Suppressor macrophage treated with lipopolysaccharide for 4 hours (primary cell): Measurements from ENCODE around the gene TGFBRAP1.
"Not testable (repeated sequence)": the region's sequence is repeated elsewhere in the genome, so short reads cannot be mapped to it uniquely, and the experiment has no call there.

Experiments used
- DNase-seq: peaks from one replicate; pipeline ENCODE4 v3.0.0-alpha.2; 2020

The TGFBRAP1 gene

DNA sequence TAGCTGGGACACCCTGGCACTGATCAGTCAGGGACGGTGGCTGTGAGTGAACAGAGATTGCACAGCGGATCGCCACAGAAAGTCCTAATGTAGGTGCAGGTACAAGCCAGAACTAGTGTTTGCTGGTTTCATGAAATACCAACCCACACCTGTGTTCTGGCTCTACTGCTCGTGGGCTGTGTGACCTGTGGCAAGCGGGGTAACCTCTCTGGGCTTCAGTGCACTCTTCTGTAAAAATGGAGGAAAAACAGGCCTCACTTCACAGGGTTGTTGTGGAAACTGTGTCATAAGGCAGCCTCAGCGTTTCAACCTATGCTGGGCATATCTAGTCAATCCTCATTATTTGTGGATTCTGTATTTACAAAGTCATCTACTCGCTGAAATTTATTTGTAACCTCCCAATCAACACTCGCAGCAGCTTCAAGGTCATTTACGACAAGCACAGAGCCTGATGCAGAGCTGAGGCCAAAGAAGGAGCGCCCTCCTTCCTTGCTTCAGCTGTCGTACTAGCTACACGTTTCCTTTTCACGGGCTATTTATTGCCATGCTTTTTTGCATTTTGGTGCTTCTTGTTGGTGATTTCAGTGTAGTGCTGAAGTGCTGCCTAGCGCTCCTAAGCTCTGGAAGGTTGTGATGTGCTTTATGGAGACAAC lies 58.0 kb downstream of the TGFBRAP1 start:
- no peak for DNase-seq

DNA sequence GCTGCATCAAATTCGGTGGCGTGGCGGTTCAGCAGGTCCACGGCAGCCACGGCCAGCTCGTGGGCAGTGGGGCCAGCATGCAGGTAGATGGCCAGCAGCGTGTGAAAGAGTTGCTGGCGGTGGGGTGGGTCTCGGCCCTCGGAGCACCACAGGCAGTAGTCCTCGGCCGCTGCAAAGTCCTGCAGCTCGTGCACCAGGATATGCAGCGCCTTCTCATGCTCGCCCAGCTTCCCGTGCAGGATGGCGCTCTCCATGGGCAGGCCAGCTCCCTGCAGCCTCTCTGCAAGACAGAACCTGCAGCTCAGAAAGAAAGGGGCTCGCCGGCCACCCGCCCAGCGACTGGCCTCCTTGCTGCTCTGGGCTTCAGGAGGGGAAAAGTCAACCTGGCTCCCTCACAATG lies 60.1 kb downstream of the TGFBRAP1 start:
- DNase-seq = no peak

DNA sequence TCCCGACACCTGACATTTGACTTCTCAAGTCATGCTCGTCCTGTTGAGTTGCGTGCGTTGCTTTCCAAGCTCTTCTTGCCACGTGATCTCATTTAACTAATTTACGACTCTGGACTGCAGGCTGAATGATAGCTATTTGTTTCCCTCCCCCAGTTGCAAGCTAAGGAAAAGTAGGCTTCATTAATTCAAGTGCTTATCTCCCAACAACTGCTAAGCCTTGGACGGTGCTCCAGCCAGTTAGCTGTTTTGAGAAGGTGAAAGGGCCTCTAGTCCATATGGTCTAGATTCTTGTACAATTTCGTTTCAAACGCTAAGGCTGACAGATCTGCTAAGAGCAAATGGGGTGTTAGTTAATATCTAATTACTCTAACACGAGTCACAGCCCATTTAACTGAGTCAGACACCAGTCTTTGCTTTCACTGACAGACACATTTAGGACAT lies 66.9 kb downstream of the TGFBRAP1 start:
- no peak for DNase-seq

DNA sequence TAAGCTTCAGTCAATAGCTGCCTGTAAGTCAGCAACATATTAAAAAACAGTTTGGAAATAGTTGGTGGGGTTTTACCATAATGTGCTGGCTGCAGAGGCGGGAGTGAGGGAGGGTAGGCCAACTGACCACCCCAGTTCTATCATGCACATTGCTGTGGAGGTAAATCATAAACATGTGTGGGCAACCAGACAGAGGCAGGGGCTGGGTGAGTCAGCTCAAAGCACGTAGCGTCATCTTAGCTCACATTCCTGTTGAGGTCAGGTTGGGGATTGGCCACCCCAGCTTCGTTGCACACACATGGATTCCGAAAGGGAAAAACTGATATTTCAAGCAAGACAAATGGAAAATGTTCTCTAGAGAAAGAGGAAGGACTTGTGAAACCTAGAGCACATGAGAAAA lies 68.5 kb downstream of the TGFBRAP1 start:
- DNase-seq = peak; percentile 10

DNA sequence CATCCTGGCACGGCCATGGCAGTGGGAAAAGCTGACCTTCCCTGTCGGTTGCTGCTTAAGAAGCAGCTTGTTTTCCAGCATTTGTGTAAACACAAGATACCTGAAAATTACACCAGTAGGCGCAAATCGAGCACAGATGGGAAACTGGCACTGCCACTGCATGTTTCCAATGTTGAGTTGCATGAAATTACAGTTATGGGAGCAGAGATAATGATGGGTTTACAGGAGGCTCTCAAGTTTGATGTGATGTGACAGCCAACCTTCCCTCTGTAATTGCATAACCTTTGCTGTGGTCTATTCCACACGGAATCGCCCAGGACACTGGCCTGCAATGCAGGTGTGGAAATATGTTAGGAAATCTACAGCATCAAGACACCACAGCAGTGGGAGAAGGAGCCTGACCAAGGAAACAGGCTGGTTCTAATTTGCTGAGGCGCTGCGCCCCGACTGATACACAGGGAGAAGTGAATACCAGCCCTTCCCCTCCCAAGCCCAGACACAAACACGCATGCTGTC lies 70.6 kb downstream of the TGFBRAP1 start:
- DNase-seq = no peak

DNA sequence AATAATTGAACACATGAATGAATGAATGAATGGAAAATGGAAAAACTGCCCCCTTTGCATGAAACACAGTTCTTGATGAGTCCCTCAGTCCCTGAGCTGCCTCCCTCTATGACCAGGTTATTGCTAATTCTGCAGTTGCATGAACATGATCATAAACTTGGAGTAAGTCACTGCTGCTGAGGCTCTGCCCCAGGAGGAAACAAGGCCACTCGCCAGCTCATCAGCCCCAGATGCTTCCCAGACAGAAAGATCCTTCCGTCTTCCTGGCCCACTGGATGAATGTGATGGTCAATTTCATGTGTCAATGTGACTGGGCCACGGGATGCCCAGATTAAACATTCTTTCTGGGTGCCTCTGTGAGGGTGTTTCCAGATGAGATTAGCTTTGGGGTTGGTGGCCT lies 71.6 kb downstream of the TGFBRAP1 start:
- no peak for DNase-seq

DNA sequence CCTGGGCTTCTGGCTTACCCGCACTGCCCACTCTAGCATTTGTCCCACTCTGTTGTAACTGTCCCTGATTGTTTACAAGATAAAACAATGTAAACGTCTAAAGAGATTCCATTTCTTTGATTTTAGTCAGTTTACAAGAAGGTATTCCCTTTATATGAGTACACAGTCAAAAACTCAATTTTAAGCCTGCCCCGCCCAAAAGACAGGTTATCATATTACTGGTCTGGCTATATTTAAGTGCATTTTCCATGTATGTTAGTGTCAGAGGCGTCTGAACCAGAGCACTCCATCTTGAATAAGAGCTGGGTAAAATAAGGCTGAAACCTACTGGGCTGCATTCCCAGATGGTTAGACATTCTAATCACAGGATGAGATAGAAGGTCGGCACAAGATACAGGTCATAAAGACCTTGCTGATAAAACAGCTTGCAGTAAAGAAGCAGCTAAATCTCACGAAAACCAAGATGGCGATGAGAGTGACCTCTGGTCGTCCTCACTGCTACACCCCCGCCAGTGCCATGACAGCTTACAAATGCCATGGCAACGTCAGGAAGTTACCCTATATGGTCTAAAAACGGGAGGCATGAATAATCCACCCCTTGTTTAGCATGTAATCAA lies 73.0 kb downstream of the TGFBRAP1 start:
- DNase-seq = no peak

DNA sequence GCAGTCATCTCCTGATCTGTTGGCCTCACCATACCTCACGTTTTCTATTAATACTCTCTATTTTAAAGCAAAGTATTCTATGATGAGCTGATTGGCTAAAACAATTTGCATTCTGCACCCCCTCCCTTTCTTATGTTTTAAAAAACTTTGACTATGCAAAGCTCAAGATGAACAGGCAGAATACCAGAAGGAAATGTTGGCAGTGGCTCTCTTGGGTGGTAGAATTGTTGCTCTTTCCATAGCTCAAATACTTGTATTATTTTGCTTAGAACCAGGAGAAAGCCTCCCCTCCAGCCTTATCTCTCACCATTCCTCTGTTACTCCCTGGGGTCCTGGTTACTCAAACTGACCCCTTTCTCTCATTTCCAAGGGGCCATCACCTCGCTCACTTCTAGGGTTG lies 73.6 kb downstream of the TGFBRAP1 start:
- no peak for DNase-seq

DNA sequence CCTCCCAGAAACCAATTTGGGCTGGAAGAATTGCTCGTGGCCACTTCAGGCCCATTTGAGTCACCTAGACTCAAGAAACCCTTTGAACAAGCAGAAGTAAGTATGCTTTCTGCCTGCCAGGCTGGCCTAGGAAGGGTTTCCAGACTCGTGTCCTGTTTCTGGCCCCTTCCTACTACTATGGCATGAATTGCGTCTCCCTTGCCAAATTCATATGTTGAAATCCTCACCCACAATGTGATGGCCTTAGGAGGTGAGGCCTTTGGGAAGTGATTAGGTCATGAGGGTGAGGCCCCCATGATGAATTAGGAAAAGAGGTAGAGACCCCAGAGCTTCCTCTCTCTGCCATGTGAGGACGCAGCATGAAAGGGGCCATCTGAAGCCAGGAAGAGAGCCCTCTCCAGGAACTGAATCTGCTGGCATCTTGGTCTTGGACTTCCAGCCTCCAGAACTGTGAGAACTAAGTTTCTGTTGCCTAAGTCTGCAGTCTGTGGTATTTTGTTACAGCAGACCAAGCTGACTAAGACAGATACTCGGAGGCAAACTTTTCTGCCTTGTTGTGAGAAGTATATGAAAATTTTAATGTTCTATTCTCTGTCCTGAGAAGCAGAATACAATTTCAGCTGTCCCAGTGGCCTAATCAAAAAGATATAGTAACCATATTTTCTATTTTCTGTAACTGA lies 74.9 kb downstream of the TGFBRAP1 start:
- DNase-seq = peak; percentile 7

DNA sequence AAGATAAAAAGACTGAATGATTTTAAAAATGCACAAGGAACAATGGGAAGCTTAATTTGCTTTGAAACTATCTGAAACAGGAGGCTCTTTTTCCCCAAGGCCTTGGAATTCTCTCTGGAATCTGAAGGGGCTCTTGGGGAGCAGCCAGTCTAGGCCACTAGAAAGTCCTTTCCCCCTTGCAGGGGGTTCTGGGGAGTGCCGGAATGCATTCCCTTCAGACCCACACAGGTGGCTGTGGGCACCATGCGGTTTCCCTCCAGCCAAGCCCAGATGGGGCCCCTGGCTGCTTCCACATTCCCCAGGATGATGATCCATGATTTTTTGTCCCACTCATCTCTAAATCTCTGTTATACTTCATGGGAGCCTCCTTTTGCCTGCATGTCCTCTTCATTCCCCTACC lies 77.3 kb downstream of the TGFBRAP1 start:
- DNase-seq = no peak

DNA sequence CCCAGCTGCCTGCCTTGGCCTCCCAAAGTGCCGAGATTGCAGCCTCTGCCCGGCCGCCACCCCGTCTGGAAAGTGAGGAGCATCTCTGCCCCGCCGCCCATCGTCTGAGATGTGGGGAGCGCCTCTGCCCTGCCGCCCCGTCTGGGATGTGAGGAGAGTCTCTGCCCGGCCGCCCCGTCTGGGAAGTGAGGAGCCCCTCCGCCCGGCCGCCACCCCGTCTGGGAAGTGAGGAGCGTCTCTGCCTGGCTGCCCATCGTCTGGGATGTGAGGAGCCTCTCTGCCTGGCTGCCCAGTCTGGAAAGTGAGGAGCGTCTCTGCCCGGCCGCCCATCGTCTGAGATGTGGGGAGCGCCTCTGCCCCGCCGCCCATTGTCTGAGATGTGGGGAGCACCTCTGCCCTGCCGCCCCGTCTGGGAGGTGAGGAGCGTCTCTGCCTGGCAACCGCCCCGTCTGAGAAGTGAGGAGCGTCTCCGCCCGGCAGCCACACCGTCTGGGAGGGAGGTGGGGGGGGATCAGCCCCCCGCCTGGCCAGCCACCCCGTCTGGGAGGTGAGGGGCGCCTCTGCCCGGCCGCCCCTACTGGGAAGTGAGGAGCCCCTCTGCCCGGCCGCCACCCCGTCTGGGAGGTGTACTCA lies 78.4 kb downstream of the TGFBRAP1 start:
- DNase-seq = not testable (repeated sequence)

DNA sequence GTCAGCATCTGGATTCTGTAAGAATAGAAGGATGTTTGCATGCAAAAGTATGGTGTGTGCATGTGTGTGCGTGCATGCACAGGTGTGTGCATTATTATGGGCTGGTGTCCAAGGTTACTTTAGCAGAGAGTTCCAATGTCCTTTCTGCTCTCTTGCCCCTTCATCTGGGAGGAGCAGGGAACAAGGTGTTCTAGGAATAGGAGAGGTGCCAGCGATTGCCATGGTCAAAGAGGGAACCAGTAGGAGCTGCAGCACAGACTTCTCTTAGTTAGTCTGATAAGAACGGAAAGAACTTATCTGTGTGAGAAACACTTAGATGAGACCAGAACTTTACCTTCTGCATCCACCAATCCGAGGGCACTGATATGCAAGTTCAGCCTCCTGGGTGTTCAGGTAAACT lies 79.6 kb downstream of the TGFBRAP1 start:
- DNase-seq = no peak

DNA sequence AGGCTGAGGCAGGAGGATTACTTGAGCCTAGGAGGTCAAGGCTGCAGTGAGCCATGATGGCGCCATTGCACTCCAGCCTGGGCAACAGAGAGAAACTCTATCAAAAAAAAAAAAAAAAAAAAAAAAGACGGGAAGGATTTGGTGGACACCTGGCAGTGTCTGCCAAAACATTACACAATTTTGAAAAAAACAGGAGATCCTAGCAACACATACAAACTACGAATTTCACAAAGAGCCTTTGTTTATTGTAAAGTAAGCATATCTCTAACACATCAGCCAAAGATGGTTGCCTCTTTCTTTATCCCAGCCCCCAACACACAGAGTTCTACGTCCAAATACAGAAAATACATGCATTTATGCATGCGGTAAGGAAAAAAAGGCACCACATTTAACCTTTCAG lies 80.4 kb downstream of the TGFBRAP1 start:
- no peak for DNase-seq

DNA sequence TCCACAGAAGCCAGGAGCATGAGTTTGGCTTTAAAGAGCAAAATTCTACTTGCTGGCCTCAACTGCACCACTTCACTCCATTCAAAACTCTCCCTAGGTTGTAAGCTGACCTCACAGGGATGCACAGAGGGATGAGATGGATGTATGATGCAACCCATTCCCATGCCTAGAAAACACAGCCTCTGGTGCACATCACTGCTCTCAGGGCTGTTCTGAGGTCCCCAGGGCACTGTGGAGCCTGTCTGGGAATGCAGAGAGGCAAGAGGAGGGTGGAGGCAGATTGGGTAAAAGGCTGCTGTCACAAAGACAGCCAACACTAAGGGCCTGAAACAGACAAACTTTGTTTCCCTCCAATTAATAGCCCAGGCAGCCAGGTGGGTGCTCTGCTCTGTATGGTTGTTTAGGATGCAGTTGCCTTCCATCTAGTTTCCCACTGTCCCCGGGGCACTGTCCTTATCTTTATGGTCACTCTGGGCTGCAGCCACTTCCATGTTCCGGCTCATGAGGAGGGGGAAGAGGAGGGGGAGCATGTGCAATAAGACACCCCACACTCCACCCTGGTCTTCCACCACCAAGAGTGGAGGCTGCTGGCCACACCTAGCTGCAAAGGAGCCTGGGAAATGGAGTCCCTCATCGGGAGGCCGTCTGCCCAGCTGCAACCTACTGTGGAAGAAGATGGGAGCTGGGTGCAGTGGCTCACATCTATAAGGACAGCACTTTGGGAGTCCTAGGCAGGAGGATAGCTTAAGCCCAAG lies 81.0 kb downstream of the TGFBRAP1 start:
- no peak for DNase-seq

DNA sequence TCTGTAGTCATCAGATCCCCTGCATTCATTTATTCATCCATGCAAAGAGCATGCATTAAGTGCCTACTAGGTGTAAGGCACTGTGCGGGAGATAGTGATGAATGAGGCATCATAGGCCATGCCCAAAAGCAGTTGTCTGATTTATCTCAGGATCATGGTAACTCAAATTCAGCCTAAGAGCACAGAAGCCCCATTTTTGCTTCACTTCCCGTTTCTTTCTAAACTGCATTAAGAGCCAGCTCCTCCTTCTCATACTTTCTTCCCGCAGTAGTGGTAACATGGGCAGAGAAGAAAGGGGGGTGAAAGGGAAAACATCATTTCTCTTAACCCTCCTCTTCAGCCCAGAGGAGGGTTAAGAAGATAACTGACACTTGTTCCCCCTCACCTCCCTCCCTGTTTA lies 85.1 kb downstream of the TGFBRAP1 start:
- no peak for DNase-seq

DNA sequence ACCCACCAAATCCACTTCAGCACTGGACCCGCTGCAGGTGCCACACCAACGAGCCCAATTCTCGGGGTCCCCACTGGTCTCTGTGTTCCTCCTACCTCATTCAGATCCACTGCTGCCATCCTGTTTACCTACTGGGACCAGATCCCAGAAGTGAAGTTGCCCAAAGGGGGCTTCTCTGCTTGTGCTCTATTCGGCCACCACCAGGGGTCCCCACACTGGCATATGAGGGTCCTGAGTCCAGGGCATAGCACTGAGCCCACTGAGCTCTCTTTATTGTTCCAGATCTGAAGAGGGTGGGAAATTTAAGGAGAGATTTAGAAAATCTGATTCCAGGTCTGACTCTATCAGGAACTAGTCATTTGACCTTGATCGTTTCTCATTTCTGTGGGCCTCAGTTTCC lies 85.6 kb downstream of the TGFBRAP1 start:
- no peak for DNase-seq

DNA sequence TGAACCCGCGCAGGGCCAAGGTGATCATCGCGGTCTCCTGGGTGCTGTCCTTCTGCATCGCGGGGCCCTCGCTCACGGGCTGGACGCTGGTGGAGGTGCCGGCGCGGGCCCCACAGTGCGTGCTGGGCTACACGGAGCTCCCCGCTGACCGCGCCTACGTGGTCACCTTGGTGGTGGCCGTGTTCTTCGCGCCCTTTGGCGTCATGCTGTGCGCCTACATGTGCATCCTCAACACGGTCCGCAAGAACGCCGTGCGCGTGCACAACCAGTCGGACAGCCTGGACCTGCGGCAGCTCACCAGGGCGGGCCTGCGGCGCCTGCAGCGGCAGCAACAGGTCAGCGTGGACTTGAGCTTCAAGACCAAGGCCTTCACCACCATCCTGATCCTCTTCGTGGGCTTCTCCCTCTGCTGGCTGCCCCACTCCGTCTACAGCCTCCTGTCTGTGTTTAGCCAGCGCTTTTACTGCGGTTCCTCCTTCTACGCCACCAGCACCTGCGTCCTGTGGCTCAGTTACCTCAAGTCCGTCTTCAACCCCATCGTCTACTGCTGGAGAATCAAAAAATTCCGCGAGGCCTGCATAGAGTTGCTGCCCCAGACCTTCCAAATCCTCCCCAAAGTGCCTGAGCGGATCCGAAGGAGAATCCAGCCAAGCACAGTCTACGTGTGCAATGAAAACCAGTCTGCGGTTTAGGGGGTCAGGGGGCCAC lies 87.1 kb downstream of the TGFBRAP1 start:
- DNase-seq = no peak

DNA sequence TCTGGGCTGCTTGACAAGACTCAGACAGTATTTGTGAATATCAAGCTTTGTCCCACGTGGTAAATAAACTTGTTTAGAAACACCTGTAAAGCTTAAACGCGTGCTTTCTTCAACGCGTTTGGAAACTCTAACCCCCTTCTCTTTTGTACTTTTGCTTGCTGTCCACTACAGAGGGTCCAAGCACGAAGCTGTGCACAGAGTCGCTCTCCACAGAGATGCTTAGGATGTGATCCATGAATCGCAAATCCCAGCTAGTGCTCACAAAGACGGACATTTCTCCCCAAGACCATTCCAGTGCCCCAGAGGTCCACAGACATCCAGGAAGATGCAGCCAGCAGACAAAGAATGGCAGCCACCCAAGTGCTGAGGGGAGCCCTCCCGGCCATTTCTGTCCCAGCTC lies 88.1 kb downstream of the TGFBRAP1 start, which contains the start of gene GPR45:
Gene GPR45, plus strand, starts transcription at position 301 of the 400 bp plus-strand sequence. CDS start 116 bp downstream, outside the sequence.
- DNase-seq = no peak

DNA sequence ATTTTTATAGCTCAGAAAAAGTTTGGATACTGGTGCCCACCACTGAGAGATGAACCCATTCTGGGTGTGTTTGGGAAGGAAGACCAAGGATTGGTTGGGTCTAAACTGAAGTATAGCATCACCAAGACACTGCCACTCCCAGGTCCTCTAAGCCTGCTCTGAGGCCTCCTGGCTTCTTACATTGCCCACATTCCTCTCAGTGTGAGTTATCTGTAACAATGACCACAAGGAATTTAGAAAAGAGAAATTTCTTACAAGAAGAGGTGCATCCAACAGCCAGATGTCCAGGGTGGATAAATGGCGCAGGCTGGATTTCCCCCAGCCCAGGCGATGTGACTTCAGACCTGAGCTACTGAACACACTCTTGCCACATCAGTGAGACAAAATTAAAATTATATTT lies 89.6 kb downstream of the TGFBRAP1 start:
- DNase-seq = no peak

DNA sequence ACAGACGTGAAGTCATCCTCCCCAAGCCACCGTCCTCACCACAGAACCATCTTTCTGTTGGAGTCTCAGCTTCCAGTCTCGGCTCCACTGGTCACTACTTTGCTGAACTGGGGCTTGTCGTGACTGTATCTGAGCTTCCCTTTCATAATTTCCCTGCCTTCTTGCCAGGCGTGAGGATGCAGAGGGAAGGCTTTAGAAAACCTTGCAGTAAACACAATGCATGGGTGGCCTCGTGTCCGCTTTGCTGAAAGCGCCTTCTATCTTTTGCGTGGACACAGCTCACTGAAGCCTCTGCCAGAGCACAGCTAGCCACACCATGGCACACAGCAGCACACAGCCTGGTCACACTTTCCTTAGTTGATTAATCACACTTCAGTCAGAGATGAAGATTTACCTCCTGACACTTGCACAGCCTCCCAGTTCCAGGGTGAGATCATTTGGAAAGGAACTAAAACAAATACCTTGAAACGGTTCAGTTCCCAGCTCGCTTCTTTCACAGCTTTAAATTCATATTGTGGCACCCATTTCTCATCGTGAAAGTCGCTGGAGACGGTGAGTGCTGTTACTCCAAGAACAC lies 90.8 kb downstream of the TGFBRAP1 start:
- DNase-seq = no peak

DNA sequence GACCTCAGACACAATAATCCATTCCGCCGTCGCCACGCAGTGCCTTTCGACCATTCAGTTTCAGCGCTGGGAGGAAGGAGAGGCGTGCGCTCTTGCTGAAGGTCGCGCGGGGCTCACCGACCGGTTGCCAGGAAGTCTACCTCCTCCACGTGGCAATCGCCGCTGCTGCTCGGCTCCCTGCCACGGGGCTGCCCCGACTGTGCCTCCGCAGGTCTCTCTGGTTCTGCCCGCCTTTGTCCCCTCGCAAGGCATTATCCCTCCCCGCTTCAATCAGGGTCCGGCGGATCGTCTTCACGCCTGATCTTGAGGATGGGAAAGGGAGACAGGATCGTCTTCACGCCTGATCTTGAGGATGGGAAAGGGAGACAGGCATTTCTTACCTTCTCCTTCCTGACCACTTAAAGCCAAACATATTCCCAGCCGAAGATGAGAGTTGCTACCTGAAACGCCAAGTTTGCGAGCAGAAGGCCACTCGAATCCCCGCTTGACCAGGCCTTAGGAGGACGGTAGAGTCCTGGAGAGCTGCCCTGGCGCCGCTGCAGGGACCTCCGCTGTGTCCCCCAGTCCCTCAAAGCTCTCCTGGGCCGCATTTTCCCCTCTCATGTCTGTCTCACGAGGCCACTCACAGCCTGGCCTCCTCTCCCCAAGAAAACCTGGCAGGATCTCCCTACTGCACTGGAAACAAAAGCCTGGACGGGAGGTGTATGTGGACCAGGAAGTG lies 92.3 kb downstream of the TGFBRAP1 start:
- no peak for DNase-seq
